Osteocyte (in vitro differentiated cells): Measurements from ENCODE around the gene FNDC11. TPM values are rescaled to one million over a fixed set of nuclear protein-coding genes. Genes with fewer than 3 reads are reported as not detected.
A peak's percentile ranks its signal among the peaks of the same experiment; 100 is the strongest.

Experiments used
- DNase-seq: peaks from one replicate; pipeline ENCODE4 v3.0.0; 2021; ENCODE audit warnings: mixed read lengths; ENCODE audit not compliant: unreplicated experiment; ENCODE audit errors: extremely low spot score
- H3K27ac Mint-ChIP-seq: one replicate; pipeline ENCODE4 v1.8.0; 2021; ENCODE audit warnings: mild to moderate bottlenecking, mixed read lengths; ENCODE audit not compliant: unreplicated experiment
- H3K27me3 Mint-ChIP-seq: one replicate; pipeline ENCODE4 v1.8.0; 2021; ENCODE audit warnings: mixed read lengths; ENCODE audit not compliant: unreplicated experiment
- H3K36me3 Mint-ChIP-seq: one replicate; pipeline ENCODE4 v1.8.0; 2021; ENCODE audit warnings: mixed read lengths; ENCODE audit not compliant: unreplicated experiment
- H3K4me1 Mint-ChIP-seq: one replicate; pipeline ENCODE4 v1.8.0; 2021; ENCODE audit warnings: mixed read lengths; ENCODE audit not compliant: unreplicated experiment
- H3K4me3 Mint-ChIP-seq: one replicate; pipeline ENCODE4 v1.8.0; 2021; ENCODE audit warnings: mild to moderate bottlenecking, moderate library complexity, mixed read lengths; ENCODE audit not compliant: unreplicated experiment
- H3K9me3 Mint-ChIP-seq: one replicate; pipeline ENCODE4 v1.8.0; 2021; ENCODE audit warnings: mixed read lengths; ENCODE audit not compliant: unreplicated experiment
- long read RNA-seq: library from polyadenylated mRNA; unstranded; transcript quantifications from one replicate; pipeline ENCODE4 v2.0.0, GENCODE V29; 2021
- total RNA-seq: library from RNA; stranded (reverse); gene quantifications from 2 replicates; pipeline ENCODE4 v1.2.1, GENCODE V29; 2021
- TF ChIP-seq, protein P1 (sequence below): fragments of 200-600 bp; sonication (generic); IDR thresholded peaks from 2 replicates; pipeline ENCODE4 v1.5.0; 2021; ENCODE audit warnings: antibody characterized with exemption, mild to moderate bottlenecking, moderate library complexity

FNDC11 gene, protein sequence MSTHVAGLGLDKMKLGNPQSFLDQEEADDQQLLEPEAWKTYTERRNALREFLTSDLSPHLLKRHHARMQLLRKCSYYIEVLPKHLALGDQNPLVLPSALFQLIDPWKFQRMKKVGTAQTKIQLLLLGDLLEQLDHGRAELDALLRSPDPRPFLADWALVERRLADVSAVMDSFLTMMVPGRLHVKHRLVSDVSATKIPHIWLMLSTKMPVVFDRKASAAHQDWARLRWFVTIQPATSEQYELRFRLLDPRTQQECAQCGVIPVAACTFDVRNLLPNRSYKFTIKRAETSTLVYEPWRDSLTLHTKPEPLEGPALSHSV
- total RNA-seq = 0.13 and 0.34 TPM in 2 replicates
- long read RNA-seq = 0 reads

DNA sequence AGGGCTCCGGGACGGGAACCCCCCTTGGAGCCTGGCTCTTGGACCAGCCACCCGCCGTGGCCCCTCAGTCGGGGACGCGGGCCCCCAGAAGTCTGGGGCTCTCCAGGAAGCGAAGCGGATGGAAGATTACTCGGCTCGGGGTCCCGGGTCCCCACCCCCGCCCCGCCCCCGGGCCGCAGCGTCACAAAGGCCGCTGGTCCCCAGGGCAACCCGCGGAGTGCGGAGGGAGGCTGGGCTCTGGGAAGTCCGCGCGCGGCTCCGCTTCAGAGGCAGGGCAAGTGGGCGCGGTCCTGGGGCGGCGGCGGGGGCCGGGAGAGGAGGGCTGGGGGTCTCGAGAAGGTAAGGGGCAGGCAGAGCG is at the start of gene FNDC11:
TSS of gene FNDC11 (plus strand) at position 227 of the 358 bp plus-strand sequence. CDS start 1,505 bp downstream, outside the sequence.
- Mint-ChIP-seq H3K4me3 (peak within 1 kb of the TSS; percentile 61), H3K27me3 (no peaks in the 10 kb centered on the region), H3K36me3 (no peaks in the 10 kb centered on the region), H3K9me3 (no peaks in the 10 kb centered on the region), H3K27ac (no peak within 1 kb of the TSS), H3K4me1 (peaks cover 12% of the 10 kb centered on the region)
- TF ChIP-seq, protein P1, sequence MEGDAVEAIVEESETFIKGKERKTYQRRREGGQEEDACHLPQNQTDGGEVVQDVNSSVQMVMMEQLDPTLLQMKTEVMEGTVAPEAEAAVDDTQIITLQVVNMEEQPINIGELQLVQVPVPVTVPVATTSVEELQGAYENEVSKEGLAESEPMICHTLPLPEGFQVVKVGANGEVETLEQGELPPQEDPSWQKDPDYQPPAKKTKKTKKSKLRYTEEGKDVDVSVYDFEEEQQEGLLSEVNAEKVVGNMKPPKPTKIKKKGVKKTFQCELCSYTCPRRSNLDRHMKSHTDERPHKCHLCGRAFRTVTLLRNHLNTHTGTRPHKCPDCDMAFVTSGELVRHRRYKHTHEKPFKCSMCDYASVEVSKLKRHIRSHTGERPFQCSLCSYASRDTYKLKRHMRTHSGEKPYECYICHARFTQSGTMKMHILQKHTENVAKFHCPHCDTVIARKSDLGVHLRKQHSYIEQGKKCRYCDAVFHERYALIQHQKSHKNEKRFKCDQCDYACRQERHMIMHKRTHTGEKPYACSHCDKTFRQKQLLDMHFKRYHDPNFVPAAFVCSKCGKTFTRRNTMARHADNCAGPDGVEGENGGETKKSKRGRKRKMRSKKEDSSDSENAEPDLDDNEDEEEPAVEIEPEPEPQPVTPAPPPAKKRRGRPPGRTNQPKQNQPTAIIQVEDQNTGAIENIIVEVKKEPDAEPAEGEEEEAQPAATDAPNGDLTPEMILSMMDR = no peak
- DNase-seq = no peak

DNA sequence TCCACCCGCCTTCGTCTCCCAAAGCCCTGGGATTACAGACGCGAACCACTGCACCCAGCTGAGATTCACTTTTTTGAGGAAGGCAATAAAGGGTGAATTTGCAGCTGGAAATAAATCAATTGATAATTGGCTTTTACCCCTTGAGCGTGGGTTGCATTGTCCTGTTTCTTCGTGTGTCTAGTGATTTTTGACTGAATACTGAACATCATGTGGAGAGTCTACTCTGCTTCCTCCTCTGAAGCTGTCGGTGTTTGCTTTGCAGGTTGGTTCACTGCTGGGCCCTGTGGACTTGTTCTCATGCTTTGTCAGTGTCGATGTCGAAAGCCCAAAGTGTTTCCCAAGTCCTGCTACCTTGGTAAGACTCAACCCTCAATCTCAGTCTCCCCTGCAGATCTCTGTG is 49.3 kb upstream of the FNDC11 start:
- Mint-ChIP-seq H3K27me3 (peaks cover 28% of the 10 kb centered on the region), H3K36me3 (no peaks in the 10 kb centered on the region)

DNA sequence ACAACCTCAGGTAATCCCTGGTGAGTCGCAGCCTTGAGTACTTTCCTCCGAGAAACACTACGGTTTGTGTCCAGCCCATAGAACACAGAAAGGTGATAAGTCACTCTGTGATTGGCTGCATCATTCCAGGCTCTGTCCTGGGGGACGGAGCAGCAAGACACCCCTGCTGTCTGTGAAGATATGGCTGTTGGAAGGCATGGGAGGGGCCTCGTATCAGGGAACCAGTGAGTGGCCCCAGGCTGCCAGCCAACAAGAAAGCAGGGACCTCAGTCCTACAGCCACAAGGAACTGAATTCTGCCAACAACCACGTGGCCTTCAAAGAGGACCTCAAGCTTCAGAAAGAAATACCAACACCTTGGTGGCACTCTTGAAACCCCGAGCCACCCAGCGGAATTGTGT is 48.7 kb upstream of the FNDC11 start:
- no peak overlapping the region for H3K4me3 Mint-ChIP-seq
- no peaks in the 10 kb centered on the region for H3K4me1 Mint-ChIP-seq
- no peak overlapping the region for H3K27ac Mint-ChIP-seq
- H3K9me3 Mint-ChIP-seq = peaks cover 5% of the 10 kb centered on the region
- DNase-seq = no peak
- peaks cover 34% of the 10 kb centered on the region for H3K27me3 Mint-ChIP-seq
- no peaks in the 10 kb centered on the region for H3K36me3 Mint-ChIP-seq
- TF ChIP-seq, protein P1 = no peak

More for the DNA sequence above, 49.3 kb upstream of the FNDC11 start:
- H3K9me3 Mint-ChIP-seq = peaks cover 5% of the 10 kb centered on the region
- TF ChIP-seq, protein P1 = no peak
- DNase-seq = no peak
- H3K4me3 Mint-ChIP-seq = no peak overlapping the region
- H3K27ac Mint-ChIP-seq = no peak overlapping the region
- H3K4me1 Mint-ChIP-seq = no peaks in the 10 kb centered on the region

DNA sequence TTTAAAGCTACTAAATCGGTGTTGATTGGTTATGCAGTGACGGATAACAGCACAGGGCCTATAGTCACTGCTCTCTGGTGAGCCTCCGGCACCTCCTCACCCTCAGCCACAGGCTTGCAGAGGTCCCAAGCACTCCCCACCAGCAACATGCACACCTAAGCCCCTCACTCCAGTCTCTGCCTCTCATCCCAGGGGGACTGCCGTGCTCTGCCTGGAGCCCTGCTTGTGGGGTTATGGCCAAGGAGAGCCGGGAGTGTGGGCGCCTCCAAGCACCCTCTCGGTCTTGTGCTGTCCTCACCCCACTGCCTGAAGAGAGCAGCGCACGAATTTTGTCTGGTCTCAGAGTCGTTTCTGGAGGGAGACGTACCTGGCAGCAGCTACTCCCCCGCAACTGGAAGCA is 48.2 kb upstream of the FNDC11 start:
- H3K27me3 Mint-ChIP-seq = peaks cover 38% of the 10 kb centered on the region

DNA sequence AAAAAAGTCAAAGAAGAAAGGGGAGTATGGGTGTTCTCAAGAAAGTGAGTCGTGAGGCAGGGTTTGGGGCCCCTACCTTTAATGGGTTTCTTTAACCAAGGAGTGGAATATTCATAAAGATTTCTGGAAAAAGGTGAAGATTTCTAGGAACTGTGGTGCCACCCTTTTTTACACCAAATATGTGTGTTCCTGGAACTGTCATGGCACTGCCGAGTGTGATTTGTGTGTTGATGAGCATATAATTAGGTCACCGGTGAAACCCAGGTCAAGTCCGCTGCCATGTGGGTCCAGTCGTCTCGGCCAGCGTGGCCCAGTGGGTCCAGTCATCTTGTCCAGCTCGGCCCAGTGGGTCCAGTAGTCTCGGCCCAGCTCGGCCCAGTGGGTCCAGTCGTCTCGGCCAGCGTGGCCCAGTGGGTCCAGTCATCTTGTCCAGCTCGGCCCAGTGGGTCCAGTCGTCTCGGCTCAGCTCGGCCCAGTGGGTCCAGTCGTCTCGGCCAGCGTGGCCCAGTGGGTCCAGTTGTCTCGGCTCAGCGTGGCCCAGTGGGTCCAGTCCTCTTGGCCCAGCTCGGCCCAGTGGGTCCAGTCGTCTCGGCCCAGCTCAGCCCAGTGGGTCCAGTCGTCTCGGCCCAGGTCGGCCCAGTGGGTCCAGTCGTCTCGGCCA is 46.7 kb upstream of the FNDC11 start:
- Mint-ChIP-seq H3K4me1 (no peaks in the 10 kb centered on the region), H3K27me3 (peaks cover 43% of the 10 kb centered on the region), H3K36me3 (no peaks in the 10 kb centered on the region), H3K27ac (no peak overlapping the region), H3K9me3 (peaks cover 5% of the 10 kb centered on the region), H3K4me3 (no peak overlapping the region)
- no peak for DNase-seq
- TF ChIP-seq, protein P1 = no peak

More for the DNA sequence above, 48.2 kb upstream of the FNDC11 start:
- TF ChIP-seq, protein P1 = no peak
- Mint-ChIP-seq H3K4me1 (no peaks in the 10 kb centered on the region), H3K36me3 (no peaks in the 10 kb centered on the region), H3K9me3 (peaks cover 5% of the 10 kb centered on the region), H3K27ac (no peak overlapping the region), H3K4me3 (no peak overlapping the region)
- DNase-seq = no peak
